Measurements from ENCODE around the gene WWOX.

The WWOX gene

DNA sequence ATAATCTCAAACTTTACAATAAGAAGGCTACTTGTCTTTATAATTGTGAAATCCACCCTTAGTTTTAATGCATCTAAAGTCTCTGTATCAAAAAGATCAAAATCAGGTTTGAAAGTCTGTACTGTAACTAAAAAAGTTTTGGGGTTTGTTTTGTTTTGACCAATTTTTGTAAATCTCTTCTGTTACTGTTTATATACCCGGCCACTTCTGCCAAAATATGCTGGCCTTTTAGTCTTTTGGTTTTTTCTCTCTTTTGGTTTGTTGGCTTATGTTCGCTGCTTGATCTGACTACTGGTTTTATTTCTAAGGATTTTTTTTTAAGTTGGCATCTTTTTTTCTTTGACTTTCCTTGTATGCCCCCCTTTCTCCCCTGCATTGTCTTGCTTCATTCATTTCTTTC lies 845.9 kb downstream of the WWOX start:
- no peak for DNase-seq (ENCODE audit: low read depth in 2 of 2)

DNA sequence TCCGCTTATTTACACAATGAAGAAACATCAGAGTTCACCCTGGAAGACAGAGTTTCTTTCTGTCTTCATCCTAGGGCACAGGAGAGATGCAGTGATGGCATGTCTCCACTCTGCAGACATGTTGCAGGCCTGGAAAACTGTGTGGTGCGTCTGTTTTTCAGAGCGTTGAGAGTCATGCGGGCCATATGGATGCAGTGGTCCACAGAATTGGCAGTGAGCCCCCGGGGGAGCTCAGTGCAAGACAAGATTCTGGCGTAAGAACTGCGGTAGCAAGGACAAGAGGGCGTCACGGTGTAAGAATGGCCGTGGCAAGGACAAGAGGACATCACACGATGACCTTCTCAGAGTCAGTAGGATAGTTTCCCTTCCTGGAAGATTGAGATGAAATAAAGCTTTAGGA lies 847.1 kb downstream of the WWOX start:
- no peak for DNase-seq (ENCODE audit: low read depth in 2 of 2)

DNA sequence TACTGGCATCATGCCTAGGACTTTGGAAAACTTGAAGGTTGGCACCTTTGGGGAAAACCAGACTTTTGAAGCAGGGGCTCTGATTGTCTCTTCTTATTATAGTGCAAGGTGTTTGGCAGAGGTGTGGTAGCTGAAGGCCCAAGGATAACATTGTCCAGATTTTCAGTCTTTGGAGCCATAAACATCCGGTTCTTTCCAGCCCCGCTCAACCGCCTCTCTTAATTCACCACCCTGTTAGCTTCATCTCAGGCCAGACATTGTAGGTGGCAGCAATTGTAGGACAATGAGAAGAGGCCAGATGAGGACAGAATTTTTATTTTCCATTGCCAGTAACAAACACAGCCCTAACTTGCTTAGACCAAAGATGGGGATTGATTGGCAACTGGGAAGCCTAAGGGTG lies 851.3 kb downstream of the WWOX start:
- no peak for DNase-seq (ENCODE audit: low read depth in 2 of 2)

DNA sequence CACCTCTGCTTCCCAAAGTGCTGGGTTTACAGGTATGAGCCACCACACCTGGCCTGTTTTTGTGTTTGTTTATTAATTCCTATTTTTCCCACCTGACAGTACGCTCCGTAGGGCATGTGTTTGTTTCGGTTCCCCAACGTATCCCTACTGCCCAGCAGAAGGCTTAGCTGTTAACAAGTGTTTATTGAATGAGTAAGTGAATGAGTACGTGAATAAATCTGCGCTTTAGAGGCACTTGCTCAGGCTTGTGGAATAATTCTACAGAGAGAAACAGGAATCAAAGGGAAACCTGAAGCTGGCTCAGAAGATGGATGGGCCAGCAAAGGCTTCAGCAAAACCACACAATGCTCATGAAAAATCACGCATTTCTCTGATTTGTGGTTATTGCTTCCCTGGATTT lies 853.2 kb downstream of the WWOX start:
- DNase-seq (ENCODE audit: low read depth in 2 of 2): no peak

DNA sequence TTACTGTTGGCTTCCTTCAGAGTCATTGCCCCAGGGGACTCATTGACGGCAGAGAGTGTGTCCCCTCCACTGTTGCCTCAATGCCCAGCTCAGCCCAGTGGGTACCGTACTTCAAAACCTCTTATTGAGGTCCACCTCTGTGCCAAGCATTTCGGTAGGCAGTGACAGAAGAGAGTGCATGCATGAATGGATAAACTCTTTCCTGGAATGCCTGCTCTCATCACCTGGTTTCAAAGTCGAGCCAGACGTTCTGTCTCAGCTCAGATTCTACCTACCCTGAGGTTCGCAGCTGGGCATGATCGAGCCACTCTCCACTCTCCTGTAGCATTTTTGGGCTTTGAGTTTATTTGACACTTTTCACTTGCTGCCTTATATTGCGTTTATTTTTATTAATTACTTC lies 854.1 kb downstream of the WWOX start:
- DNase-seq (ENCODE audit: low read depth in 2 of 2): no peak

DNA sequence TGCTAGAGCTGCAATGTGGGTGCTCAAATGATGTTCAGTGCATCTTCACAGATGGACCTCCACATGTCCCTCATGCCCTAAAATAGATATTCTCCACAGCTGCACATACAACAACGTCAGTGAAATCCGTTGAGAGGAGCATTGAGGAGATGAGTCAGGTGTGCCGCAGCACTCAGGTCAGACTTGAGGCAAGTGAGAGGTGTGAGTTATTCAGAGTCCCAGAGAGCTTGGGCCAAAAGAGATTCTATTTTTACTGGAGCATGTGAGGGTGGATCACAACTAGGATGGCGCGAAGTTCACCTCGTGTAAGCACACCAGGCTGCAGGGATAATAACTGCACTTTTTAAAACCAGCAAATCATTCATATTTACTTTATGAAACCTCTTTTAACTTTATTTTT lies 855.8 kb downstream of the WWOX start:
- no peak for DNase-seq (ENCODE audit: low read depth in 2 of 2)

DNA sequence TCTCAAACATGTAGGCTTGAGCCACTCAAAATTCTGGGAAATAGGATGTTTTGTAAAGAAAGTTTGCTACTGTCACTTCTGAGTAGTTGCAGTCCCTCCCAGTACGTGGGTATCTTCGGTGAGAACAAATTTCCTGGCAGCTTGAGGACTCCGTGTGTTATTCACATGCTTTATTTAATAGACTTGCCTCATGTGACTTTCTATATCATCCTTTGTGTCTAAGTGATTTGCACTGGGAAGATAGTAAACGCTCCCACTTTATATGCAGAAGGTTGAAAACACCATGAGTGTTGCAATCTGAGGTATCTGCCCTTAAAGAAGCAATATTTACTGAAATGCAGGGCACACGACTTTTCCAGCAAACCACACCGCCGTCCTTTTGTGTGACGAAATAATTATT lies 857.4 kb downstream of the WWOX start:
- no peak for DNase-seq (ENCODE audit: low read depth in 2 of 2)

DNA sequence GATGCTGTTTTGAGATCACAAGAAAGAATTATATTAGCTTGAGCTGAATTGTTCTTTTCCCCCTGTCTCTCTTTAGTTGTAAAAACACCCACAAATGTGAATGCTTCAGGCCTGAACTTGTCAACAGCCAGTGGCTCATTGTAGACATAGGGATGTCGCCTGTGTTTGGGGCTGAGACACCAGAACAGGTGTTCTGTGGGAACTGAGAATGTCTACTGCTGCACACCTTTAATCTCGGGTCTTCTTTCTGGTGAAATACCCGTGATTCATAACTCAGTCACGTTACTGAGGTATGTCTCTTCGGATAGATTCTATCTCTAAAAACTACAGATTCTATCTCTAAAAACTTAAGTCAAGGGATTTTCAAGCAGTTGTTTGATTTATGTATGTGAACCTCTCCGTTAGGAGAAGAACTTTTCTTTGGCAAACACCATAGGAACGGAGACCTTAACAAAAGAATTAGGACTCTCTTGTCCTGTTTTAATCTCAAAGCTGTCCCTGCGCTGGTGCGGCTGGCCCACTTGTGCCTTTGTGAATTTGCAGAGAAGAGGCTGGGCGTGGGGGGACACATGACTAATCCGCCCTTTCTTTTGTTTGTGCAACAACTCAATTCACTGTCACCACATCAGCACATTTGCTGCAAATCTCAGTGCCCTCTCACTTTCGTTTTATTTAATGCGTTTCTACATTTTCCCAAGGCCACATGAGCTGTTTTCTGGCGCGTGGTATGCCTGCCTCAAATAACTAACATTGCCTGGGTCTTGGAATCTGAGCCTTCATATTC lies 858.1 kb downstream of the WWOX start:
- DNase-seq (ENCODE audit: low read depth in 2 of 2): no peak

DNA sequence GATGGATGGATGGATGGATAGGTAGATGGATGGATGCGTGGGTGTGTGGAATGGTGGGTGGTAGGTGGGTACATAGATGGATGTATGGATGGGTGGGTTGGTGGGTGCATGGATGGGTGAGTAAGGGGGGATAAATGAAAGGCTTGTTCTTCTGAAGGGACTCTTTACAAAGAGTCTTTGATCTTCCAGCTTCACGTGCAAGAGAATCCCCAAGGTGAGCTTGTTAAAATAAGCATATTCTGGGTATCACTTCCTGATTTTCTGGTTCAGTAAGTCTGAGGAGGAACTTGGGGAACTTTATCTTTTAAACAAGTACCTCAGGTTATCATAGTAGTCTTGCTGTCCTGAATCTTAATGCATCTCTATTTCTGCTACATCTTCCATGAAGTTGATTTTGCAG lies 862.0 kb downstream of the WWOX start:
- DNase-seq (ENCODE audit: low read depth in 2 of 2): no peak

DNA sequence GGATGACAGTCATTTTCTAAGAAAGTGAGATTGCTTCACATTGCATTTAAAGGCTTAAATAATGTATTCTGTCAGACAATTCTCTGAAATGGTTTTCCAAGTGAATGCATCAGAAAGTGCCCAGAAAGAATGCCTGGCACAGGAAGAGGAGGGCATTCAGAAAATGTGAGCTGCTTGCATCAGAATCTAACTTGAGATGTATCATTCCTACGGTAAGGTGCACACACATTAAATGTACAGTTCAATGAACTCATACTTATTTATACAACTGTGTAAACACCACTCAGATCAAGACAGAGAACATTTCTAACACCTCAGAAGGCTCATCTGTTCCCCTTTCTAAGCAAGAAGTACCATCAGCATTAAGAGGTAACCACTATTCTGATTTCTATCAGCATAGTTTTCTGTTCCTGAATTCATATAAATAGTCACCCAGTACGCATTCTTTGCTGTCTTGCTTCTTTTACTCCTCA lies 863.0 kb downstream of the WWOX start:
- DNase-seq (ENCODE audit: low read depth in 2 of 2): no peak

DNA sequence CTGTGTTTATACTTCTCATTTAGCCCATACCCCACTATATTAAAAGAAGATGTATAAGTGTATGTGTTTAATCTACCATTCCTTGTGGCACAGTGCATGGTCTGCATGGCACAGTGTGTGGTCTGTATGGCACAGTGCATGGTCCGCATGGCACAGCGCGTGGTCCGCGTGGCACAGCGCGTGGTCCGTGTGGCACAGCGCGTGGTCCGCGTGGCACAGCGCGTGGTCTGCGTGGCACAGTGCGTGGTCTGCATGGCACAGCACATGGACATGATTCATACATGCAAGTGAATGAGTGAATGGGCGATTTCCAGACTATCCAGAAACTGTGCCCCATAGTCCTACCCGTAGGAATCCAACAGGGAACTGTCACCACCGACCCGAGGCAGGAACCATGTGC lies 868.5 kb downstream of the WWOX start:
- no peak for DNase-seq (ENCODE audit: low read depth in 2 of 2)

DNA sequence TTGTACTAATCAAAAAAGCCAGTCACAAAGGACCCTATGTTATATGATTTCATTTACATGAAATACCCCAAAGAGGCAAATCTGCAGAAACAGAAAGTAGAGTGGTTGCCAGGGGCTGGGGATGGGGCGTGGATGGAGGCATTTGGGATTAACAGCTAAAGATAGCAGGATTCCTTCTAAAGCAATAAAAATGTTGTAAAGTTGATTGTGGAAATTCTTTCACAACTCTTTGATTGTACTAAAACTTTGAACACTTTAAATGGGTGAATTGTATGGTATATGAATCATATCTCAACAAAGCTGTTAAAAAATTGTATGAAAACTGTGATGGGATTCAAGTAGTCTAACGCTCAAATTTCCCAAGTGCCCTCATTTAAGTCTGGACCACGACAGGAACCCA lies 870.3 kb downstream of the WWOX start:
- no peak for DNase-seq (ENCODE audit: low read depth in 2 of 2)

DNA sequence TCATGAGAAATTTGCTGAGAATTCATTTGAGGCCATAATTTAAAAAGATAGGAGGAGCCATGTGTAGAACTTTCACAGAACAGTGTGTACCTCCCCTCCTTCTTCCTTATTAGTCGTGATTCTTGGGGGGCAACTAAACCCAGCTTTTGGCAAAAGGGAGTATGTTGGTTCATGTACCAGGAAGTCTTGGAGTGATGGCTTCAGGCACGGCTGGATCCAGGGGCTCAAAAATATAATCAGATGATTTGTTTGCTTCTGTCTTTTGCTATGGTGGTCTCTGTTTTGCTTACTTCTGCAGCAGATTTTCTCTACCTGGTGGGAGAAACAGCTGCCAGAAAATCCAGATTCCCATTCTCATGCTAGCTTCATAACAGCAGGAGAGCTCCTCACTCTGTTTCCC lies 871.2 kb downstream of the WWOX start:
- no peak for DNase-seq (ENCODE audit: low read depth in 2 of 2)

DNA sequence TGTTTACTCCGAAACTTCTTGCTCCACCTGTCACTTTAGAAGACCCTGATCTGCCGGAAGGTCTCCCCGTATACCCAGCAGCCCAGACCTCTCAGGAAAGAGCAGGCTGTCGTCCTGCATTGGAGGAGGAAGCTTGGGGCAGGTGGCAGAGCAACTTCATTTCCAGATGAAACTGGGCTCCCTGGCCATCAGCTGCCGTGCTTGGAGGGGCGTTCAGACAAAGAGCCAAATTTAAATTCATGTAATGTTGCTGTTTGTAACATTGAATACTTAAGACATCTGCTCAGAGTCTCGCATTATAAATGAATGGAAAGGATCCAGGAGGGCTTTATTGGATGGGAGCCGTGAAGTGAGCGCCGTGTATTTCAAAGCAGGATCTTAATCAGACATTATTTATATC lies 872.6 kb downstream of the WWOX start:
- no peak for DNase-seq (ENCODE audit: low read depth in 2 of 2)

DNA sequence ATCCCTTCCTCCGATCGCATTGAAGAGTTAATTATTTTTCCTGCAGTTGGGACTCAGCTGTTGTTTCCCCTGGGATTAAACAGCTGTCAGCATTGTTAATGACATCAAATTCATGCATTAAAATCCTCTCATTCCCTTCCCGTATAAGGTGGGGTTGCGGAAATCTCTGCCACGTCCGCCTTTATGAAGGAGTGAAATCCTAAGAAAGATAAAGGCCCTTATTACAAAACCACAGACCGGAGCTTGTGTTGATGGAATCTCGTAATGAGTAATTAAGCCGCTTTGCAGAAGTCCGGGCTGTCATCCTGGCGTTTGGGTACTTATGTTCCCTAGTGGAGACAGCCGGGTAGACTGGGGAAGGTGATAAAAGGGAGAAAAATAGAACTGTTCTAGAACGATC lies 873.5 kb downstream of the WWOX start:
- no peak for DNase-seq (ENCODE audit: low read depth in 2 of 2)

DNA sequence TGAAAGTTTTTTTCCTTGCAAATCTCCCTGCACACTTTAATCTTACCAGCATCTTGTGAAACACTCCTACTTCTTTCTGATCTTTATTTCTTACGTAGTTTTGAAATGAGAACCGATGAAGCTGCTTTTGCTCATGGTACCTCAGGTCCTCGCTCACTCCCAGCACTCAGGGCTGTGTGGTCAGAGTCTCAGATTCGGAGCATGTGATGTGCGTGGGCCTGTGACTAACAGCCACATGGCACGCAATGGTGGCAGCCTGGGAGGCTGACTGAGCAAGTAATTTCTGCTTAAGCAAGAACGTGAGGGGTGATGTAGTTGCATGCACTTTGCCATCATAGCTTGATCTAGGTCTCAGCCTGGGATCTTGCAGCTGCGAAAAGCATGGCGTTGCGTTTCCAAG lies 876.8 kb downstream of the WWOX start:
- DNase-seq (ENCODE audit: low read depth in 2 of 2): no peak

DNA sequence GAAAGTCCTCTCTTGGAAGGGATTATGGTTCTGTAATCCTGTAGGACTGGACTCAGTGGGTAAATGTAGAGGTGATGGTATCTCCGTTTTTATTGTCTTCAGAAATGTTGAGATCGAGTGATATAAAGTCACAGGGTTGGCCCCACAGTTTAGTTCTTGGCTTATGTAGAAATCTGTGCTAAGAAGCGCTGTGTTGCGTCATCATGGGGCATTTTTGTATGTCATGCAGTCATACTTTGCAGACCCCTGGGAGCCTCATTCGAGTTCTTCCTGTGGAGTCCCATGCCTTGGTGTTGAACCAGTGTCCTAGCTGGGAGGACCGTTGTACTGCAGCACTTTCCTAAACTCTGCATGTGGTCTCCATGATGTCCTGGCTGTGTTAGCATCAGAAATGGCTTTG lies 881.4 kb downstream of the WWOX start:
- no peak for DNase-seq (ENCODE audit: low read depth in 2 of 2)

DNA sequence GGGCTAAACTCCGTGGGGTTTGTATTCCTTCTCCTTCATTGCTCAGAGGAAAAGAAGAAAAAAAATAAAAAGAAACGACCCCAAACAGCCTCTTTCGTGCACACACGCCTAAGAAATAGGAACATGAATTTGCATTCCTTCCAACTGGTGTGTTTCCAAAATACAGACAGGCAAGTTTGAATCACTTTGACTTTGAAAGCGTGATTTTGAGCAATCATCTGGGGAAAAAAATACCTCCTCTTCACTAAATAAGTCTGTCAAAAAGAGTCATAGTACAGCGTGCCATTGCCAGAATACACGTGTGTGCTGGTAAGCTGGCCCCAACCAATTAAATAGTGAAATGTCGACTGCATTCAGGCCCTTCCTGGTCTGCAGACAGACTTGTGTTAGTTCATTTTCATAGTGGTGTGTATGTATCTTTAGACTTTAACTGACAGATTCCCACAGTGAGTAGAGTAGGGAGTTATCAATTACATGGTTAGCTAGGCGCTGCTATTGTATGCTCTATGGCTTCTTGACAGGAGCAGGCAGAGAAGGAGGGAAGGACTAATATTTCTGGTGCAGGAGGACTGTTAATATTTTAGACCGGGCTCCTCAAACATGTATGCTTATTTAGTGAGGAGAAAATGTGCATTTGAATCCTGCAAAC lies 882.8 kb downstream of the WWOX start:
- DNase-seq (ENCODE audit: low read depth in 2 of 2): no peak

DNA sequence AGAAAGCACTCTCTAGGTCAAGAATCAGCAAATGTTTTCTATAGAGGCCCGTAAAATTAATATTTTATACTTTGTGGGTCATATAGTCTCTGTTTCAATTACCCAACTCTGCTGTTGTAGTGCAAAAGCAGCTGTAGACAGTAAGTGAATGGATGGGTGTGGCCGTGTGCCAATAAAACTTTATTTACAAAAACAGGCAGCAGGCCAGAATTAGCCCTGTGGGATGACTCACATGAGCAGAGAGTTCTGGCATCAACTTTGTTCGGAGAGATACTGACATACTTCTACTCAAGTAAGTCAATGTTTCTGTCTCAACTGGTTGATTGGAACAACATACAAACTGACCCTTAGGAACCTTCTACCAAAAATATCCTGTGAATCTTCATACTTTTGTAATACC lies 884.9 kb downstream of the WWOX start:
- DNase-seq (ENCODE audit: low read depth in 2 of 2): no peak

DNA sequence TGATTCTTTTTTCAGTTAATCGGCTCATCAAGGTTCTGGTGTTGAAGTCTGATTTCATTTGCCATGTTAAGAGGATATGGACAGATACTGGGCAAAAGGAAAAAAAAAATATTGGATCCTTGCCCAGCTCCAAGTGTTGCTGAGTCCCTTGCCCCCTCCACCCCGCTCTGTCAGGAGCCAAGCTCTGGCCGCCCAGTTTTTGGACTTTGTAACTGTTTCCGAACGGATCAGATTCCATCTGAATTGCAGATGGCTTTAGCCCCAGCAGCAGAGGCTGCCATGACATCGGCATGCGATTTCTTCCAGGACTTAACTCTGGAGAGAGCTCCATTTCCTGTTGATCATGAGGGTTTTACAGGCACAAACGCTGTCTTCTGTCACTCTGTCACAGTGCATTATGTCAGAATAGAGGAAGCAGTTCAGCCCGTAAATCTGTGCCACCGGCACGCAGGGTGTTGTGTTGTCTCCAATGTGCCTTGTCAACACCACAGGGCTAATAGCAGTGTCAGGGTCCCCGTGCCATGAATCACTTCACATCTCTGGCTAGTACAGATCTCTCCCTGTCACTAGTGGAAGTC lies 885.5 kb downstream of the WWOX start:
- no peak for DNase-seq (ENCODE audit: low read depth in 2 of 2)

DNA sequence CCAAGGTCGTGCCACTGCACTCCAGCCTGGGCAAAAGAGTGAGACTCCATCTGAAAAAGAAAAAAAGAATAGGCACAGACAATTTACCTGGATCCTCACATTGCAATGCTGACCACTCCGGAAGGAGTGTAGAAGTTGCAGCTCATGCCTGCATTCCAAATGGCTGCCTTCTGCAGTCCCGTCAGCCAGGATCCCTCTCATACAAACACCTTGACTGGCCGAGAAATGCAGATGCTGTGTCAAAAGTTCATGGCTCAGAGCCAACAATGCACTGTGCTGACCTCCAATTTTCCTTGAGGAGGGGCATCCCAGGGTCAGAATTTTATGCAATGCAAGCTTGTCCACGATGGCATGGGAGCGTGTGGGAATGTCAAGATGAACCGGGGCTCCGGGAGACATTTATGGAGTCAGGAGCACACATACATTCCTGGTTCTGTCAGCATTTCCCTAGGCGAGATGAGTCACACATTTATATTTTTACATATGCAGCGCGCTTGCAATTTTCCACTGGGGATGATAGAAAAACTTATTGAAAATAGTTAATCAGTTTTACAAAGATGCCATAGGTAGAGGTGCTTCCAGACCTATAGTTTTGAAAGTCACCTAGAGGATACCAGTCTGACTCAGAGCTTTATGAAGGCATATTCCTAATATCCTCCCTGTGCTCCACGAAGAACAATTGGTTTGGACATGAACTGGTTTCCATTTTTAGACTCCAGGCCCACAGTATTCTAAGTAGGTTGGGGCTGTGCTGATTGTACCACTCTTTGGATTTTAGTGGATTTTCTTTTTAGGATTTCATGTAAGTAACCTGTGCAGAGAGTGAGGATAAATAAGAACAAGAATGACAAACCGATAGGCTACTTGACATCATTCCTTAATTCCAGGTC lies 886.5 kb downstream of the WWOX start:
- DNase-seq (ENCODE audit: low read depth in 2 of 2): no peak

DNA sequence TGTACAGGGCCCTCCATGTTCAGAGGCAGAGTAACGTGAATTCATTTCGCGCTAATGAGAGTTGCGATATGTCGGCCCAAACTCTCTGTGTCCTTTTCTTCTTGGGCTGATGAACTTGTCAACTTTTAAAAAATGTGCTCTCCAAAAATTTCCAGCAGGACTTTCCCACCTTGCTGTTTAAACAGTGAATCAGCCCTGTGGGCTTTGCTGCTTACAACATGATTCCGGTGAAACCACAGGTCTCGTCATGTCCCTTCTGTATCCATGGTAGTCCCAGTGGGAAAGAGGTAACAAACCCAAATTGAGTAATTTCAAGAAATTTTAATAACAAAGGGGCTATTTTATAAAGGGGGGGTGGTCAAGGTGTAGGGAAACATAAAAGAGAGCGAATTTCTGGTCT lies 888.2 kb downstream of the WWOX start:
- no peak for DNase-seq (ENCODE audit: low read depth in 2 of 2)
